ENCODE data around the gene OTOG.

The OTOG gene

DNA sequence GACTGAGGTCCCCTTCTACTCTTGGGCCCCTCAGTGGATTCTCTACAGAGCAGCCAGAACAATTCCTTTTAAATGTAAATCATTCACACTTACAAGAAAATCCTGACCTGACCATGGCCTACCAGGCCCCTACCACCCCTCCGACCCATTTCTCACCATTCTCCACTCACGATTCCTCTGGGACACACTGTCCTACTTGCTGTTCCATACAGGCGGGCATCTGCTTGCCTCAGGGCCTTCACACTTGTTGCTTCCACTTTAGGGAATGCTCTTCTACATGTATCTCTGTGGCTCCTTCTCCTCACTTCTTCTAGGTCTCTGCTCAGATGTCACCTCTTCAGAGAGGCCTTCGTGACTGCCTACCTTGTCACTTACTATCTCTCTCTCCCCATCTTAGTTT, 6.3 kb upstream of the OTOG start:
- no peak for DNase-seq (ENCODE audit: low read depth in 2 of 2)

GRCh38 chr11:17541330-17541885, 5.7 kb upstream of the OTOG start:
- no peak for DNase-seq (ENCODE audit: low read depth in 2 of 2)

GRCh38 chr11:17542249-17542648, 4.8 kb upstream of the OTOG start:
- DNase-seq (ENCODE audit: low read depth in 2 of 2): no peak

- DNase-seq (ENCODE audit: low read depth in 2 of 2): no peak
Measured at GRCh38 chr11:17543041-17543440, 4.0 kb upstream of the OTOG start.

- DNase-seq (ENCODE audit: low read depth in 2 of 2): no peak
Measured at GRCh38 chr11:17543574-17544180, 3.4 kb upstream of the OTOG start.

- no peak for DNase-seq (ENCODE audit: low read depth in 2 of 2)
Measured at GRCh38 chr11:17544181-17544622, 2.9 kb upstream of the OTOG start, which contains the start of gene USH1C. Gene USH1C, minus strand, starts transcription at chr11:17544416. Its CDS starts 109 bp downstream, at chr11:17544307.

- no peak for DNase-seq (ENCODE audit: low read depth in 2 of 2)
Measured at GRCh38 chr11:17546240-17546639, 819 bp upstream of the OTOG start.

DNA sequence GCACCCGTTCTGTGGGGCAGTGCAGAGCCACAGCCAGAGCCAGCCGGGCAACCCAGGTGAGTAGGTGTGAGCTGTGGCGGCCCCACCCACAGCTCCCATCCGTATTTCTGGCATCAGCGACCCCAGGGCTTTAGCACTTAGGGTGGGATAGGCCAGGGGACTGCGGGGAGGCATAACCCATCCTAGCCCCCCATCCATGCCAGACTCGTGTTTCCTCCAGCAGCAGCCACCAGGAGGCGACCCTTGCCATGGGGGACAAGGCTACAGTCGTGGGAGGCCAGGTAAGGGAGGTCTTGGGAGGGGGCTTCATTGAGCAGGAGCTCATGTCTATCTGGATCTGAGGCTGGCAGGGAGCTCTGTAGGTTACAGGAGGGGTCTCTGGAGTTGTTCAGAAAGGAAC, 873 bp downstream of the OTOG start:
- DNase-seq (ENCODE audit: low read depth in 2 of 2): no peak

DNA sequence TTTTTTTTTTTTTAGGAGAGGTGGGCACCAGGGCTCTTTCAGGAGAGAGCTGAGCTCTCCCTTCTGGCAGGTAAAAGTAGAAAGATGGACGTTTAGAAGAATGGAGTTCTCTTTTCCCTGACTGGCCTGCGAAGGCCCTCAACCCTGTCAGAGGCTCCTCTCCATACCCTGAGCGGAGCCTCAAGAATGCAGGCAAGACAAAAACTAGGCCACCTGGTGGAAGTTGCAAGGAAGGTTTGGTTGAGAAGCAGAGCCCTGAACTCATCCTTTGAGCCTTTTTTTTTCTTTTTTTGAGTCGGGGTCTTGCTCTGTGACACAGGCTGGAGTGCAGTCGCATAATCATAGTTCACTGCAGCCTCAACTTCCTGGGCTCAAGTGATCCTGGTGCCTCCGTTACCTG, 1.4 kb downstream of the OTOG start:
- DNase-seq (ENCODE audit: low read depth in 2 of 2): no peak

DNA sequence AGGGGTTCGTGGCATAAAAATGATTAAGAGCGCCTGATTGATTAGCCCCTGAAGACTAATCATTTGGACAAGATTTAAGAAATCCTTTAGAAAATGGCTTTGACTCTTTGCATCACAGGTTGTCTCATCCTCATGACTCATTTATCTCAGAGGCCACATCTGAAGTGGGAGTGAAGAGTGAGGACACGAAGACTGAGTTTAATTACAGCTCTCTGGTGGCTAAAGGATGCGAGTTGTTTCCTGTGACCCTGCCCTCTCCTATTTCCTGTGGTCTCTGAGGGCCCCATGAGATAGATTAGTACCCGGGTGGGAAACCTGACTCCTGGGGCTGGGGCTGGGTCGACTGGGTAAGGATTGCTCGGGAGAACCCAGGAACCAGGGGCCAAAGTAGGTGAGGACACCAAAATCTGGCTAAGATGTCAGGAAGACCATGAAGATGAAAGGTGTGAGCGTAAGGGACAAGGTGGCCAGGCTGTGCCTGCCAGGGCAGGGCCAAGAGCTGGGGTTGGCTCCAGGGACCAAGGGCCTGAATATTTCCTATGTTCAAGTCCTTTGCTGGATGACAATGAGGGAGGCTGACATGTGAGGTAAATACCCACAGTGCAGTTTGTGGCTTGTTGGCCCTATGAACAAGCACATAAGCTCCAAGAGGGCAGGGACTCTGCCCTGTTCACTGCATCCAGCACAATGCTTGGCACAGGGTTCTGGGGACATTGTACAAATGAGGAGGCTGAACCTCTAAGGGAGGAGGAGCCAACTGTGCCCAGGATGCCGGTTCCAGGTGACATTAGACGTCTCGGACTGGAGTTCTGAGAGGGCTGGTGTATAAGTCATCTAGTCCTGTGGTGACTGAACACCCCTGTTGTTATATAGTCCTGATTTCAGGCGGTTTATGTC, 3.6 kb downstream of the OTOG start:
- no peak for DNase-seq (ENCODE audit: low read depth in 2 of 2)

DNA sequence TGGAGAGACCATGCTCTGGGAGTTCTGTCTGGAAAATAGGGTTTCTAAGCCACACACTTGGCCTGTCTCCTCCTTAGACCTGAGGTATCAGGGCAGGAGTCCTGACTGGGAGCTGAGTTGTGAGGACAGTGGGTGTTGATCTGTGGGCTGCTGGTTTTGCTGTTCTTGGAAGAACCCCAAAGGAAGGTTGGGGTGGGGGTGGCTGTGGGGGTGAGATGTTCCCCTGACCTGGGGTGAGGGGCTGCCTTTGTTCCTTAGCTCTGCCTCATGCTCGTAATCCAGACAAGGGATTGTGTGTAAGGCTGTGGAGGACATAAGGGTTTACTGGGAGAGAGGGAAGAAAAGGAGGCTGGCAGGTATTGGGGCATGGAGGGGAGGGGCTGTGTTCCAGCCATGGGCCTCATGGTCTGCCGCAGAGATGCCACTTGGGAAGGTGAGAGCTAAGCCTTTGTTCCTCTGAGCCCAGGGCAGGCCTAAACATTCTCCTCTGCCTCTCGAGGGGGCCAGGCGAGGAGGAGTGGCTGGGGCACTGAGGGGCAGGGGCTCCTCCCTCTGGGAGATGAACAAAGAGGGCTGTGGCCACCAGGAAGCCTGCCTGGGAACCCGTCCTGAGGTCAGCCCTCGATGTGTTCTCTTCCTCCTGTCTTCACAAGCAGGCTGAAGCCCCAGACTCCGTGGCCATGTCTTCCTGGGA, 4.4 kb downstream of the OTOG start:
- DNase-seq (ENCODE audit: low read depth in 2 of 2): no peak

GRCh38 chr11:17552041-17552355, 4.9 kb downstream of the OTOG start:
- DNase-seq (ENCODE audit: low read depth in 2 of 2): no peak

DNA sequence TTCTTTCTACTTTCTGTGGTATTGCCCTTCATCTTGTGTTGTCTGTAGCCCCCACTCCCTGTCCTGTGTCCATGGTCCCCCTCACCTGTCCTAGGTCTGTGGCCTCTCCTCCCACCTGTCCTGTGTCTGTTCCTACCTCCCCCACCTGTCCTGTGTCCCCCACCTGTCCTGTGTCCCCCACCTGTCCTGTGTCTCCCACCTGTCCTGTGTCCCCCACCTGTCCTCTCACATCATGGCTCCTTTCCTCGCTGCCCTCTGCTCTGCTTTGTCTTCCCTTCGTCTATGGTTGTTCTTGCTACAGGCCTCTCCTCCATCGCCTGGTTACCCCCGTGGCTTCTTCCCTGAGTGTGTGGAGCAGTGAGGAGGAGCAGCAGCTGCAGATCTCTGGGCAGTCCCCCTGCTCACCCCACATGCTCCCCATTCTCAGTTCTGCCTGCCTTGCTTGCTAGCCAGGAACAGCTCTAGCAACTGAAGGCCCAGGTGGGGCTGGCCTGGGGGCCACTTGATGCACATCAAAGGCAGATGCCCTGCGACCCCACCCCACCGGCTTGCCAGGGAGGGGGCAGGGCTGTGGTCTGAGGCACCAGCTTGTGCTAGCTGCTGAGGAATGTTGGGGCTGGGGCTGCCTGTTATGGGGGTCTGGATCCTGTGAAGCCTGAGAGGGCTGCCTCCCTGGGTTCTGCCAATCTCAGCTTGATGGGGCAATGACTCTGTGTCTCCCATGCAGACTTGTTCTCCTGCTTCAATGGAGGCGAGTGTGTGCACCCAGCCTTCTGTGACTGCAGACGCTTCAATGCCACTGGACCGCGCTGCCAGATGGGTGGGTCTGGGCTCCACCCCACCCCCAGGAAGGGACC, 5.6 kb downstream of the OTOG start:
- DNase-seq (ENCODE audit: low read depth in 2 of 2): no peak

DNA sequence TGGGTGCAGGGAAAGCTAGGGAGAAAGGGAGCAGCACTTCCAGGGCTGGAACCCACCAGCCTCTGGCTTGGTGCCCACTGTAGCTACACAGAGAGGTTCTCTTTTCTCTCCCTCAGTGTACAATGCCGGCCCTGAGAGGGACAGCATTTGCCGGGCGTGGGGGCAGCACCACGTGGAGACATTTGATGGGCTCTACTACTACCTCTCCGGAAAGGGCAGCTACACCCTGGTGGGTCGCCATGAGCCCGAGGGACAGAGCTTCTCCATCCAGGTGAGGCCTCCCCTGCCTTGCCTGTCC, 6.1 kb downstream of the OTOG start:
- DNase-seq (ENCODE audit: low read depth in 2 of 2): no peak

DNA sequence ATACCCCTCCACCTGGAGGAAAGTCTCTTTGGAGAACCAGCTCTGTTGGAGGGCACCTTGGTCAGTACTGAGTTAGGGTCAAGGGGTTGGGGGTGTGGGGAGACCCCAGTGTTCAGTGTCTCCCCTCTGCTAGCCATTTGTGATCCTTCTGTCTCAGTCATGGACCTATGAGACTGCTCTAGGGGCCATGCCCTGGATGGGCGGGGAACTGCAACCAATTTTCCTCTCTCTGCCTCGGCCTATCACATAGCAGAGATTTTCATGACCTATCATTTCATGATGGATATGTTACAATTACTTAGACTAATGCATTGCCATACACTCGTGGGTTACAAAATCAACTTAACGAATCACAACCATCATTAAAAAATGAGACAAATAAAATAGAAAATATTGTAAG, 7.4 kb downstream of the OTOG start:
- no peak for DNase-seq (ENCODE audit: low read depth in 2 of 2)

DNA sequence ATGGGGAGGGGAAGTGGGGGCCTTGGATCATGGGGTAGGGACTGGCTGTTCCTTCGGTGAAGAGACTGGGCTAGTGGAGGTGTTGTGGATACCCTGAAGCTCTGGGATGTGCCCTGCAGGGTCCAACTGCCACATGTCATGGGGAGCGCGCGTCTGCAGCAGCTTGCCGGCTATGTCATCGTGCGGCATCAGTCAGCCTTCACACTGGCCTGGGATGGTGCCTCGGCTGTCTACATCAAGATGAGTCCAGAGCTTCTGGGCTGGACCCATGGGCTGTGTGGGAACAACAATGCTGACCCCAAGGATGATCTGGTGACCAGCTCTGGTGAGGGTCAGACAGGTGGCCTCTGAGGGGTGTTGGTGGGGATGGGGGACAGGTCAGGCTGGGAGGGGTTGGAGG, 9.9 kb downstream of the OTOG start:
- no peak for DNase-seq (ENCODE audit: low read depth in 2 of 2)

- DNase-seq (ENCODE audit: low read depth in 2 of 2): no peak
Measured at GRCh38 chr11:17558025-17558780, 11.1 kb downstream of the OTOG start.

DNA sequence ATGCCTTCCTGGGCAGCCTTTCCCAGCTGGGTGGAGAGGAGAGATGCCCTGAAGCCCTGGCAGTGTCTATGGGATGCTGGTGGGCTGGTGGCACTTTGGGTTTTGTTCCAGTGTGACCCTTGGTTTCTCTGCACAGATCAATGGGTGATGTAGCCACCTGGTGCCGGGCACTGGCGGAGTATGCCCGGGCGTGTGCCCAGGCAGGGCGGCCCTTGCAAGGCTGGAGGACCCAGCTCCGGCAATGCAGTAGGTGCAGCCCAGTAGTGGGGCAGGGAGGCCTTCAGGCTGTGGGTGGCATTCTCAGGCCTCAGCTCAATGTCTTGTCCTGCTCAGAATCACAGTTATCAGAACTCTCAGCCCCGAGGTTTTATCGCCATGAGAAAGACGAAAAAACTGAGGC, 11.9 kb downstream of the OTOG start:
- no peak for DNase-seq (ENCODE audit: low read depth in 2 of 2)

GRCh38 chr11:17559341-17560087, 12.5 kb downstream of the OTOG start:
- no peak for DNase-seq (ENCODE audit: low read depth in 2 of 2)

Data from stimulated activated CD8-positive, alpha-beta memory T cell treated with anti-CD3 and anti-CD28 coated beads, Interleukin-15, amount 100 ng/mL, for 4 hours (primary cell).